SK-N-SH (cell line): ENCODE data around the gene AHDC1. TPM values are rescaled to one million over a fixed set of nuclear protein-coding genes. Genes with fewer than 3 reads are reported as not detected.

Source experiments
- CTCF ChIA-PET: fragments of 300-600, 350-600 bp; formaldehyde crosslinking; extraction: SDS; loops from one replicate; lab custom pipeline; 2021; lab: Yijun Ruan, JAX
- POLR2A ChIA-PET: fragments of 350-600 bp; sonication (Branson Sonifier 250); formaldehyde crosslinking; extraction: SDS; loops from one replicate; lab custom pipeline; 2020; ENCODE audit warnings: antibody characterized with exemption, inconsistent platforms; lab: Yijun Ruan, JAX
- DNase-seq: peaks from one replicate; pipeline ENCODE4 v3.0.0; 2012
- H2AFZ ChIP-seq: fragments of 200-600 bp; sonication (generic); 2 replicates; pipeline ENCODE4 v1.8.1; 2016; ENCODE audit warnings: antibody characterized with exemption, mild to moderate bottlenecking, low read depth
- H3F3A ChIP-seq: fragments of 200-600 bp; sonication (generic); replicated peaks from 2 replicates; pipeline ENCODE3; 2016; ENCODE audit warnings: antibody characterized with exemption, mild to moderate bottlenecking; ENCODE audit not compliant: insufficient read depth
- H3K27ac ChIP-seq, 2 experiments: fragments of 200-500 bp in 1 of 2; fragments of 200-600 bp in 1 of 2; sonication (Bioruptor generic) in 1 of 2; sonication (generic), shearing (Covaris generic) in 1 of 2; 2 replicates each; pipeline versions ENCODE4 v1.5.1 to v1.6.1; 2014 to 2016; ENCODE audit warnings: low read depth in 2 of 2, inconsistent platforms in 1 of 2, low read length in 1 of 2, mild to moderate bottlenecking in 1 of 2, mixed read lengths in 1 of 2
- H3K27me3 ChIP-seq: fragments of 200-600 bp; sonication (generic), shearing (Covaris generic); 2 replicates; pipeline ENCODE4 v1.6.1; 2016; ENCODE audit warnings: mixed run types; ENCODE audit not compliant: insufficient read depth
- H3K36me3 ChIP-seq, 2 experiments: fragments of 200-500 bp in 1 of 2; fragments of 200-600 bp in 1 of 2; sonication (Bioruptor generic) in 1 of 2; sonication (generic) in 1 of 2; replicated peaks in 1 of 2; 2 replicates each; pipeline versions ENCODE3 to v1.5.1; 2014 to 2016; ENCODE audit warnings: low read length in 1 of 2, mild to moderate bottlenecking in 1 of 2; ENCODE audit not compliant: insufficient read depth in 2 of 2, control insufficient read depth in 1 of 2
- H3K4me1 ChIP-seq, 2 experiments: fragments of 200-500 bp in 1 of 2; fragments of 200-600 bp in 1 of 2; sonication (Bioruptor generic) in 1 of 2; sonication (generic), shearing (Covaris generic) in 1 of 2; 2 replicates each; pipeline versions ENCODE4 v1.5.1 to v1.6.1; 2014 to 2016; ENCODE audit warnings: low read depth in 1 of 2, low read length in 1 of 2, mixed run types in 1 of 2; ENCODE audit not compliant: insufficient read depth in 2 of 2, control insufficient read depth in 1 of 2
- H3K4me2 ChIP-seq: fragments of 200-600 bp; sonication (generic), shearing (Covaris generic); 2 replicates; pipeline ENCODE4 v1.6.1; 2017; ENCODE audit warnings: mixed run types
- H3K4me3 ChIP-seq, 2 experiments: fragments of 200-500 bp in 1 of 2; fragments of 200-600 bp in 1 of 2; sonication (Bioruptor generic) in 1 of 2; sonication (generic), shearing (Covaris generic) in 1 of 2; 2 replicates each; pipeline versions ENCODE4 v1.5.1 to v1.8.1; 2014 to 2016; ENCODE audit warnings: low read depth in 2 of 2, inconsistent platforms in 1 of 2, low read length in 1 of 2, mild to moderate bottlenecking in 1 of 2, mixed read lengths in 1 of 2, moderate library complexity in 1 of 2
- H3K79me2 ChIP-seq: fragments of 200-600 bp; sonication (generic); 2 replicates; pipeline ENCODE4 v1.8.1; 2017; ENCODE audit warnings: mild to moderate bottlenecking; ENCODE audit not compliant: insufficient read depth
- H3K9ac ChIP-seq: fragments of 200-600 bp; sonication (generic); 2 replicates; pipeline ENCODE4 v1.6.1; 2017; ENCODE audit warnings: mixed run types
- H3K9me2 ChIP-seq: fragments of 200-600 bp; sonication (generic); 2 replicates; pipeline ENCODE4 v1.6.1; 2017; ENCODE audit warnings: mixed run types
- H3K9me3 ChIP-seq: fragments of 200-600 bp; sonication (generic); 2 replicates; pipeline ENCODE4 v1.6.1; 2017; ENCODE audit warnings: mixed run types, mild to moderate bottlenecking, moderate library complexity
- H4K20me1 ChIP-seq: fragments of 200-600 bp; sonication (generic); 2 replicates; pipeline ENCODE4 v1.6.1; 2017; ENCODE audit warnings: mild to moderate bottlenecking, mixed run types; ENCODE audit not compliant: insufficient read depth
- CHD2 ChIP-seq: fragments of 150-350 bp; IDR thresholded peaks from 2 replicates; pipeline ENCODE4 v1.6.1; 2018; ENCODE audit warnings: low read length; ENCODE audit not compliant: partially characterized antibody
- ELF1 ChIP-seq: IDR thresholded peaks from 2 replicates; pipeline ENCODE4 v1.4.0; 2012
- EP300 ChIP-seq, 2 experiments: IDR thresholded peaks; 2 replicates each; pipeline versions ENCODE4 v1.4.0 to v1.6.1; 2012; ENCODE audit warnings: borderline replicate concordance in 1 of 2, low read depth in 1 of 2, low read length in 1 of 2
- FOXJ3 ChIP-seq: sonication (generic); formaldehyde crosslinking; IDR thresholded peaks from 2 replicates; pipeline ENCODE4 v1.5.1; 2020; ENCODE audit warnings: mild to moderate bottlenecking, missing genetic modification reagents
- FOXM1 ChIP-seq: IDR thresholded peaks from 2 replicates; pipeline ENCODE4 v1.4.0; 2012; ENCODE audit warnings: low read depth, mild to moderate bottlenecking
- MEF2A ChIP-seq: IDR thresholded peaks from 2 replicates; pipeline ENCODE4 v1.4.0; 2012; ENCODE audit warnings: low read depth, borderline replicate concordance
- MXI1 ChIP-seq: IDR thresholded peaks from 2 replicates; pipeline ENCODE4 v1.6.1; 2012; ENCODE audit warnings: mild to moderate bottlenecking, low read depth, low read length, improper control_type of control experiment
- NRF1 ChIP-seq: IDR thresholded peaks from 2 replicates; pipeline ENCODE4 v1.6.1; 2012; ENCODE audit warnings: low read depth, mild to moderate bottlenecking, low read length
- PBX3 ChIP-seq: IDR thresholded peaks from 2 replicates; pipeline ENCODE4; 2012
- RAD21 ChIP-seq: IDR thresholded peaks from 2 replicates; pipeline ENCODE4 v1.6.1; 2012; ENCODE audit warnings: mild to moderate bottlenecking, low read length
- RCOR1 ChIP-seq: fragments of 150-350 bp; IDR thresholded peaks from 2 replicates; pipeline ENCODE4 v1.6.1; 2017; ENCODE audit warnings: antibody characterized with exemption, low read length
- RXRA ChIP-seq: IDR thresholded peaks from 2 replicates; pipeline ENCODE4 v1.4.0; 2012; ENCODE audit warnings: low read depth, mild to moderate bottlenecking, borderline replicate concordance
- SIN3A ChIP-seq: IDR thresholded peaks from 2 replicates; pipeline ENCODE4 v1.6.1; 2012; ENCODE audit warnings: low read depth, mild to moderate bottlenecking, low read length, moderate library complexity, borderline replicate concordance
- TAF1 ChIP-seq: IDR thresholded peaks from 2 replicates; pipeline ENCODE4 v1.6.1; 2012; ENCODE audit warnings: low read depth, mild to moderate bottlenecking, low read length, moderate library complexity, borderline replicate concordance
- USF1 ChIP-seq: IDR thresholded peaks from 2 replicates; pipeline ENCODE4 v1.4.0; 2012; ENCODE audit warnings: low read depth, borderline replicate concordance
- USF2 ChIP-seq: fragments of 150-350 bp; IDR thresholded peaks from 2 replicates; pipeline ENCODE4 v1.6.1; 2017; ENCODE audit warnings: antibody characterized with exemption, low read length, low read depth, borderline replicate concordance
- YY1 ChIP-seq: IDR thresholded peaks from 2 replicates; pipeline ENCODE4 v1.4.0; 2012; ENCODE audit warnings: low read depth, mild to moderate bottlenecking
- WGBS: methylation state at CpG from one replicate; pipeline ENCODE4 v1.1.6; 2017; ENCODE audit warnings: low lambda C conversion rate; 5-methylcytosine and 5-hydroxymethylcytosine counted together
- polyA plus RNA-seq, 3 experiments: library from polyadenylated mRNA; depleted of rRNA; stranded (reverse); fragments of >200 nt; gene quantifications; 2 replicates each; pipeline ENCODE4 v1.2.3, GENCODE V29; 2012

Gene AHDC1
- polyA plus RNA-seq, 1 of the 3 experiments (the other 2 are of a cell fraction), result 8.5 TPM

GRCh38 chr1:27645071-27645415 lies 41.1 kb upstream of the AHDC1 start:
- TF ChIP-seq FOXJ3 (no peak), SIN3A (no peak), EP300 (IDR thresholded peaks at IDR 0.05; ENCODE audit: borderline replicate concordance in 1 of 2, low read depth in 1 of 2, low read length in 1 of 2) (no peak), TAF1 (no peak), USF1 (no peak), ELF1 (no peak), RAD21 (no peak), RCOR1 (no peak), FOXM1 (no peak), PBX3 (no peak), NRF1 (no peak), YY1 (no peak)
- Histone ChIP-seq H3K4me3 (no peak overlapping the region), H3K27me3 (no peaks in the 10 kb centered on the region), H4K20me1 (no peaks in the 10 kb centered on the region), H3K9me3 (no peaks in the 10 kb centered on the region), H3K79me2 (no peaks in the 10 kb centered on the region), H3F3A (no peaks in the 10 kb centered on the region), H3K9me2 (no peaks in the 10 kb centered on the region), H3K36me3 (no peaks in the 10 kb centered on the region), H3K9ac (no peak overlapping the region), H3K4me1 (peaks cover 0 to 4% of the 10 kb centered on the region in 2 experiments; a peak in 1 of 4 replicates), H3K4me2 (no peak overlapping the region), H3K27ac (no peak overlapping the region), H2AFZ (no peak overlapping the region)
- POLR2A ChIA-PET, result no interaction called here
- WGBS, result 100% methylated on average over 1 of the region's 4 CpGs
- DNase-seq, result no peak
- CTCF ChIA-PET, result interaction anchor here (0.8 to 1.3 kb wide), 5 partner anchors 9 to 80 kb away, joined by 3 to 4 read pairs (median 3); partner anchors contain the start of gene FAM76A

- Histone ChIP-seq H3K36me3 (no peaks in the 10 kb centered on the region), H3F3A (no peaks in the 10 kb centered on the region), H4K20me1 (no peaks in the 10 kb centered on the region), H3K9me3 (no peaks in the 10 kb centered on the region), H3K4me2 (no peak overlapping the region), H3K9ac (no peak overlapping the region), H3K27ac (no peak overlapping the region), H3K9me2 (no peaks in the 10 kb centered on the region), H3K27me3 (no peaks in the 10 kb centered on the region), H3K79me2 (no peaks in the 10 kb centered on the region), H2AFZ (no peak overlapping the region), H3K4me1 (peaks cover 0 to 4% of the 10 kb centered on the region in 2 experiments; a peak in 1 of 4 replicates), H3K4me3 (no peak overlapping the region)
- ChIA-PET POLR2A (no interaction called here), CTCF (interaction anchor here (0.7 to 1.5 kb wide), 11 partner anchors 9 to 115 kb away, joined by 3 to 7 read pairs (median 3); partner anchors contain the start of gene FAM76A)
- WGBS, result 63% methylated on average over 4 of the region's 5 CpGs
- no peak for DNase-seq
- no peak for TF ChIP-seq MEF2A
- no peak for TF ChIP-seq USF2
- no peak for TF ChIP-seq CHD2
- TF ChIP-seq MXI1, result no peak
- no peak for TF ChIP-seq RXRA
Measured at GRCh38 chr1:27644369-27645070, 40.6 kb upstream of the AHDC1 start.
